Liver (tissue), 9 donors: ENCODE results near the gene DIPK1A. TPM values are rescaled to one million over a fixed set of nuclear protein-coding genes. Genes with fewer than 3 reads are reported as not detected.

Experiments used
- DNase-seq: peaks from one replicate; pipeline ENCODE4 v3.0.0-alpha.2; 2017; ENCODE audit warnings: low spot score
- H3K27ac ChIP-seq, 2 donors: one replicate each; pipeline ENCODE4 v1.7.0; 2013; ENCODE audit warnings: inconsistent platforms in 2 of 2, low read length in 2 of 2, control low read depth in 1 of 2, low read depth in 1 of 2, mild to moderate bottlenecking in 1 of 2
- H3K27me3 ChIP-seq, 4 donors: one replicate each; pipeline versions ENCODE4 v1.6.1 to v1.7.0; 2013; ENCODE audit warnings: low read length in 3 of 4, inconsistent platforms in 1 of 4, mild to moderate bottlenecking in 1 of 4, moderate library complexity in 1 of 4; ENCODE audit not compliant: control insufficient read depth in 4 of 4, insufficient read depth in 4 of 4
- H3K36me3 ChIP-seq, 4 donors: one replicate each; pipeline versions ENCODE4 v1.6.1 to v1.7.0; 2013; ENCODE audit warnings: low read length in 3 of 4, mild to moderate bottlenecking in 3 of 4, low read depth in 1 of 4, moderate library complexity in 1 of 4; ENCODE audit not compliant: control insufficient read depth in 4 of 4, insufficient read depth in 3 of 4
- H3K4me1 ChIP-seq, 4 donors: one replicate each; pipeline versions ENCODE4 v1.6.1 to v1.7.0; 2013; ENCODE audit warnings: low read length in 3 of 4, mild to moderate bottlenecking in 3 of 4, moderate library complexity in 1 of 4; ENCODE audit not compliant: control insufficient read depth in 4 of 4, insufficient read depth in 4 of 4
- H3K4me3 ChIP-seq, 3 donors: one replicate each; pipeline versions ENCODE4 v1.6.1 to v1.7.0; 2013; ENCODE audit warnings: low read length in 3 of 3, control low read depth in 1 of 3, low read depth in 1 of 3, mild to moderate bottlenecking in 1 of 3
- H3K9ac ChIP-seq, 2 donors: one replicate each; pipeline ENCODE4 v1.7.0; 2013; ENCODE audit warnings: low read length in 2 of 2, mild to moderate bottlenecking in 2 of 2, moderate library complexity in 2 of 2, control low read depth in 1 of 2, low read depth in 1 of 2
- H3K9me3 ChIP-seq, 4 donors: one replicate each; pipeline versions ENCODE4 v1.6.1 to v1.7.0; 2013; ENCODE audit warnings: low read length in 3 of 4; ENCODE audit not compliant: control insufficient read depth in 4 of 4
- ATF3 ChIP-seq: IDR thresholded peaks from 2 replicates; pipeline ENCODE4 v1.6.1; 2016; ENCODE audit warnings: antibody characterized with exemption
- CTCF ChIP-seq: fragments of 150-350 bp; IDR thresholded peaks from 2 replicates; pipeline ENCODE4 v1.5.1; 2017; ENCODE audit warnings: improper control_type of control experiment, low read depth, low read length; ENCODE audit not compliant: missing input control
- EGR1 ChIP-seq, 2 donors: IDR thresholded peaks; 2 replicates each; pipeline ENCODE4 v1.6.1; 2016 to 2018; ENCODE audit warnings: antibody characterized with exemption in 2 of 2, low read depth in 2 of 2
- FOXA1 ChIP-seq: IDR thresholded peaks from 2 replicates; pipeline ENCODE4 v1.6.1; 2016; ENCODE audit warnings: antibody characterized with exemption
- FOXA2 ChIP-seq: IDR thresholded peaks from 2 replicates; pipeline ENCODE4 v1.6.1; 2016; ENCODE audit warnings: antibody characterized with exemption
- GABPA ChIP-seq, 2 donors: IDR thresholded peaks in 1 of 2; conservative IDR thresholded peaks in 1 of 2; 2 replicates each; pipeline ENCODE4 v1.6.1; 2016; ENCODE audit warnings: antibody characterized with exemption in 2 of 2, mild to moderate bottlenecking in 1 of 2, moderate library complexity in 1 of 2
- HNF4A ChIP-seq, 2 donors: conservative IDR thresholded peaks; 2 replicates each; pipeline ENCODE4 v1.6.1; 2016; ENCODE audit warnings: antibody characterized with exemption in 2 of 2, mild to moderate bottlenecking in 2 of 2
- HNF4G ChIP-seq: IDR thresholded peaks from 2 replicates; pipeline ENCODE4 v1.6.1; 2016; ENCODE audit warnings: antibody characterized with exemption
- JUND ChIP-seq, 2 donors: IDR thresholded peaks; 2 replicates each; pipeline ENCODE4 v1.6.1; 2016; ENCODE audit warnings: antibody characterized with exemption in 2 of 2
- MAX ChIP-seq: IDR thresholded peaks from 2 replicates; pipeline ENCODE4 v1.6.1; 2016; ENCODE audit warnings: antibody characterized with exemption
- NR2F2 ChIP-seq: IDR thresholded peaks from 2 replicates; pipeline ENCODE4 v1.6.1; 2016; ENCODE audit warnings: antibody characterized with exemption
- RAD21 ChIP-seq, 2 donors: IDR thresholded peaks; 2 replicates each; pipeline ENCODE4 v1.6.1; 2016; ENCODE audit warnings: antibody characterized with exemption in 2 of 2, mild to moderate bottlenecking in 2 of 2
- REST ChIP-seq: IDR thresholded peaks from 2 replicates; pipeline ENCODE4 v1.6.1; 2016; ENCODE audit warnings: antibody characterized with exemption, mild to moderate bottlenecking
- RXRA ChIP-seq, 2 donors: IDR thresholded peaks; 2 replicates each; pipeline ENCODE4 v1.6.1; 2017 to 2018; ENCODE audit warnings: antibody characterized with exemption in 2 of 2, mild to moderate bottlenecking in 1 of 2
- SP1 ChIP-seq: IDR thresholded peaks from 2 replicates; pipeline ENCODE4 v1.6.1; 2018; ENCODE audit warnings: antibody characterized with exemption, mild to moderate bottlenecking
- TAF1 ChIP-seq: conservative IDR thresholded peaks from 2 replicates; pipeline ENCODE4 v1.6.1; 2016; ENCODE audit warnings: antibody characterized with exemption, mild to moderate bottlenecking
- YY1 ChIP-seq: IDR thresholded peaks from 2 replicates; pipeline ENCODE4 v1.6.1; 2016; ENCODE audit warnings: antibody characterized with exemption, mild to moderate bottlenecking
- ZBTB33 ChIP-seq: IDR thresholded peaks from 2 replicates; pipeline ENCODE4 v1.6.1; 2016; ENCODE audit warnings: antibody characterized with exemption
- WGBS: extraction: QIAGEN DNeasy Blood & Tissue Kit; methylation state at CpG from one replicate; pipeline ENCODE4 v1.1.7; 2013; 5-methylcytosine and 5-hydroxymethylcytosine counted together
- polyA plus RNA-seq, 2 donors: library from polyadenylated mRNA; stranded (reverse) in 1 of 2; unstranded in 1 of 2; fragments of 200-250 nt in 1 of 2; fragments of >200 nt in 1 of 2; fragmentation: Nextera tagmentation in 1 of 2; extraction: Ambion mirVana in 1 of 2; gene quantifications; one replicate each; pipeline versions ENCODE4 v1.2.1 to v1.2.3, GENCODE V29; 2013 to 2015
- total RNA-seq, 2 donors: library from RNA; depleted of rRNA; stranded (reverse); fragments of >200 nt; gene quantifications; one replicate each; pipeline ENCODE4 v1.2.3, GENCODE V29; 2014
- donor health status: healthy.
- donor health status: healthy.
- donor health status: healthy.
- donor health status: healthy.
- donor health status: healthy.

The DIPK1A gene
- total and polyA plus RNA-seq, 4 donors = 7.9 to 11.6 (median 10.2) TPM

- H3K4me3 ChIP-seq = no peak overlapping the region
- H3K27me3 ChIP-seq = no peaks in the 10 kb centered on the region
- H3K36me3 ChIP-seq = no peaks in the 10 kb centered on the region
- no peaks in the 10 kb centered on the region for H3K9me3 ChIP-seq
- peaks cover 0 to 8% (median 4%) of the 10 kb centered on the region in 4 donors for H3K4me1 ChIP-seq
- DNase-seq = no peak
- H3K27ac ChIP-seq = no peak overlapping the region
- WGBS = 89% methylated on average over 1 of the region's 1 CpG
- H3K9ac ChIP-seq = no peak overlapping the region
- TF ChIP-seq GABPA (IDR thresholded peaks at IDR 0.05 in 1 of 2, conservative IDR thresholded peaks at IDR 0.05 in 1 of 2) (no peak), HNF4G (no peak), SP1 (no peak), NR2F2 (no peak), FOXA2 (no peak), REST (no peak), HNF4A (conservative IDR thresholded peaks at IDR 0.05) (no peak), JUND (IDR thresholded peaks at IDR 0.05) (no peak), CTCF (no peak), FOXA1 (no peak)
Observed at GRCh38 chr1:92884195-92884594, 77.1 kb downstream of the DIPK1A start.

GRCh38 chr1:92883297-92883696, 78.0 kb downstream of the DIPK1A start:
- H3K9ac ChIP-seq = no peak overlapping the region
- H3K4me3 ChIP-seq = no peak overlapping the region
- DNase-seq = no peak
- no peaks in the 10 kb centered on the region for H3K36me3 ChIP-seq
- no peak for TF ChIP-seq HNF4A (conservative IDR thresholded peaks at IDR 0.05)
- no peak for TF ChIP-seq ATF3
- TF ChIP-seq NR2F2 = no peak
- TF ChIP-seq CTCF = no peak
- no peak for TF ChIP-seq MAX
- TF ChIP-seq FOXA2 = no peak
- no peak for TF ChIP-seq RXRA (IDR thresholded peaks at IDR 0.05)
- no peak for TF ChIP-seq HNF4G
- no peak for TF ChIP-seq GABPA (IDR thresholded peaks at IDR 0.05 in 1 of 2, conservative IDR thresholded peaks at IDR 0.05 in 1 of 2)
- TF ChIP-seq RAD21 (IDR thresholded peaks at IDR 0.05) = no peak
- no peak for TF ChIP-seq TAF1
- TF ChIP-seq EGR1 (IDR thresholded peaks at IDR 0.05; ENCODE audit: low read depth in 2 of 2) = no peak
- TF ChIP-seq YY1 = no peak
- TF ChIP-seq FOXA1 = no peak
- no peak for TF ChIP-seq ZBTB33
- no peak for TF ChIP-seq JUND (IDR thresholded peaks at IDR 0.05)
- TF ChIP-seq SP1 = no peak
- no peak for TF ChIP-seq REST
- no peaks in the 10 kb centered on the region for H3K27me3 ChIP-seq
- peaks cover 0 to 8% (median 4%) of the 10 kb centered on the region in 4 donors for H3K4me1 ChIP-seq
- no peaks in the 10 kb centered on the region for H3K9me3 ChIP-seq
- H3K27ac ChIP-seq = no peak overlapping the region
